IMR-90 (cell line): ENCODE results near the gene C1QL2. TPM values are rescaled to one million over a fixed set of nuclear protein-coding genes. Genes with fewer than 3 reads are reported as not detected.

Experiments used
- ATAC-seq: fragments of 200-7000 bp; cut with Tn5 transposase; 2 replicates; pipeline ENCODE4 v1.9.1; 2020; ENCODE audit warnings: low read depth, mild to moderate bottlenecking, moderate library complexity
- BruUV-seq: library from RNA; stranded (reverse); fragments of 400-500 nt; replicated peaks from 2 replicates; lab custom pipeline; 2021; lab: Mats Ljungman, UMichigan
- CTCF ChIA-PET: fragments of 300-600 bp; formaldehyde crosslinking; extraction: SDS; loops from one replicate; lab custom pipeline; 2021; ENCODE audit warnings: antibody characterized with exemption; lab: Yijun Ruan, JAX
- POLR2A ChIA-PET: fragments of 300-600 bp; sonication (Branson Sonifier 250); formaldehyde crosslinking; loops from one replicate; lab custom pipeline; 2022; ENCODE audit warnings: antibody characterized with exemption; ENCODE audit not compliant: unreplicated experiment; lab: Charles Lee
- DNase-seq: peaks from one replicate; pipeline ENCODE4 v3.0.0; 2013
- H2AFZ ChIP-seq: replicated peaks from 2 replicates; pipeline ENCODE3; 2013; ENCODE audit warnings: low read length, mild to moderate bottlenecking; ENCODE audit not compliant: poor library complexity
- H2AK5ac ChIP-seq: 2 replicates; pipeline ENCODE4 v1.6.1; 2013; ENCODE audit warnings: low read depth, low read length, inconsistent platforms
- H2AK9ac ChIP-seq: replicated peaks from 2 replicates; pipeline ENCODE3; 2013; ENCODE audit warnings: mild to moderate bottlenecking, low read depth, low read length, moderate library complexity; ENCODE audit not compliant: poor library complexity
- H2BK120ac ChIP-seq: 2 replicates; pipeline ENCODE4 v1.6.1; 2013; ENCODE audit warnings: low read depth, low read length, inconsistent platforms
- H2BK15ac ChIP-seq: 3 replicates; pipeline ENCODE4 v1.6.1; 2013; ENCODE audit warnings: low read depth, low read length, inconsistent platforms
- H2BK20ac ChIP-seq: 2 replicates; pipeline ENCODE4 v1.6.1; 2013; ENCODE audit warnings: low read depth, mild to moderate bottlenecking, inconsistent platforms, low read length, moderate library complexity
- H2BK5ac ChIP-seq: 2 replicates; pipeline ENCODE4 v1.6.1; 2013; ENCODE audit warnings: mild to moderate bottlenecking, low read depth, low read length, inconsistent platforms; ENCODE audit not compliant: poor library complexity, severe bottlenecking
- H3K14ac ChIP-seq: replicated peaks from 2 replicates; pipeline ENCODE4 v1.6.1; 2013; ENCODE audit warnings: low read depth, low read length, inconsistent platforms
- H3K18ac ChIP-seq: 2 replicates; pipeline ENCODE4 v1.6.1; 2013; ENCODE audit warnings: low read depth, low read length, control low read depth
- H3K23ac ChIP-seq: 2 replicates; pipeline ENCODE4 v1.6.1; 2013; ENCODE audit warnings: low read depth, low read length, inconsistent platforms
- H3K27ac ChIP-seq: 2 replicates; pipeline ENCODE4 v1.5.1; 2013; ENCODE audit warnings: mild to moderate bottlenecking, control low read depth, low read length; ENCODE audit not compliant: insufficient read depth
- H3K27me3 ChIP-seq: 2 replicates; pipeline ENCODE4 v1.6.1; 2013; ENCODE audit warnings: low read length; ENCODE audit not compliant: control insufficient read depth, insufficient read depth
- H3K36me3 ChIP-seq: 2 replicates; pipeline ENCODE4 v1.6.1; 2013; ENCODE audit warnings: low read length, mixed read lengths; ENCODE audit not compliant: control insufficient read depth, insufficient read depth
- H3K4ac ChIP-seq: 2 replicates; pipeline ENCODE4 v1.6.1; 2013; ENCODE audit warnings: low read depth, low read length, inconsistent platforms
- H3K4me1 ChIP-seq: 2 replicates; pipeline ENCODE4 v1.6.1; 2013; ENCODE audit warnings: low read length, mixed read lengths; ENCODE audit not compliant: control insufficient read depth, insufficient read depth
- H3K4me2 ChIP-seq: 2 replicates; pipeline ENCODE4 v1.6.1; 2013; ENCODE audit warnings: low read depth, mild to moderate bottlenecking, control low read depth, low read length, moderate library complexity
- H3K4me3 ChIP-seq: 2 replicates; pipeline ENCODE4 v1.5.1; 2013; ENCODE audit warnings: low read depth, mild to moderate bottlenecking, control low read depth, low read length, moderate library complexity; ENCODE audit not compliant: insufficient read depth
- H3K56ac ChIP-seq: 2 replicates; pipeline ENCODE4 v1.6.1; 2013; ENCODE audit warnings: low read length, inconsistent platforms; ENCODE audit not compliant: insufficient read depth; ENCODE audit errors: extremely low read depth
- H3K79me1 ChIP-seq, 2 experiments: 2 replicates each; pipeline ENCODE4 v1.6.1; 2013; ENCODE audit warnings: low read length in 2 of 2, inconsistent platforms in 1 of 2, low read depth in 1 of 2
- H3K9ac ChIP-seq: 2 replicates; pipeline ENCODE4 v1.6.1; 2013; ENCODE audit warnings: low read depth, low read length, control low read depth
- H3K9me1 ChIP-seq: 2 replicates; pipeline ENCODE4 v1.6.1; 2013; ENCODE audit warnings: low read length, inconsistent platforms; ENCODE audit not compliant: insufficient read depth
- H3K9me3 ChIP-seq: 2 replicates; pipeline ENCODE4 v1.6.1; 2013; ENCODE audit warnings: low read length; ENCODE audit not compliant: control insufficient read depth, insufficient read depth
- H4K20me1 ChIP-seq: 2 replicates; pipeline ENCODE4 v1.6.1; 2013; ENCODE audit warnings: low read length, inconsistent platforms; ENCODE audit not compliant: insufficient read depth
- H4K5ac ChIP-seq: 2 replicates; pipeline ENCODE4 v1.6.1; 2013; ENCODE audit warnings: mild to moderate bottlenecking, low read depth, low read length, control low read depth
- H4K8ac ChIP-seq, 2 experiments: 2 replicates each; pipeline ENCODE4 v1.6.1; 2013; ENCODE audit warnings: low read depth in 2 of 2, low read length in 2 of 2, control low read depth in 1 of 2, inconsistent platforms in 1 of 2
- H4K91ac ChIP-seq: 2 replicates; pipeline ENCODE4 v1.6.1; 2013; ENCODE audit warnings: low read depth, low read length, inconsistent platforms; ENCODE audit not compliant: insufficient read depth
- MAZ ChIP-seq: IDR thresholded peaks from 2 replicates; pipeline ENCODE4 v1.6.1; 2012; ENCODE audit warnings: low read depth, mild to moderate bottlenecking, low read length, improper control_type of control experiment, moderate library complexity, borderline replicate concordance
- whole genome bisulfite sequencing, 2 experiments: methylation state at CpG; one replicate each; pipeline versions ENCODE4 v1.1.5 to v1.1.7; 2013; ENCODE audit warnings: missing lambda C conversion rate in 2 of 2; ENCODE audit not compliant: insufficient read length in 1 of 2; ENCODE audit errors: extremely low coverage in 2 of 2; 5-methylcytosine and 5-hydroxymethylcytosine counted together
- dilution Hi-C: fragments of 300-500 bp; cut with HindIII; formaldehyde crosslinking; loops from one replicate; pipeline ENCODE4 v1.14.3; 2018; ENCODE audit warnings: low sequenced_read_pairs; ENCODE audit not compliant: unreplicated experiment
- in situ Hi-C: fragments of 300-500 bp; cut with MboI; formaldehyde crosslinking; loops from 3 replicates; pipeline ENCODE4 v1.14.3; 2019; ENCODE audit warnings: low sequenced_read_pairs, inconsistent platforms, mixed read lengths
- intact Hi-C: fragments of 100-400 bp; cut with micrococcal nuclease; formaldehyde crosslinking; loops from 2 replicates; pipeline ENCODE4 v1.10.0; 2022
- polyA plus RNA-seq, 3 experiments: library from polyadenylated mRNA; depleted of rRNA; stranded (reverse); fragments of >200 nt; gene quantifications; 2 replicates each; pipeline ENCODE4 v1.2.3, GENCODE V29; 2012; ENCODE audit warnings: low replicate concordance in 1 of 3
- total RNA-seq: library from RNA; depleted of rRNA; stranded (reverse); fragments of >200 nt; gene quantifications from 2 replicates; pipeline ENCODE4 v1.2.3, GENCODE V29; 2012

The C1QL2 gene
- total and polyA plus RNA-seq, 2 of the 4 experiments (the other 2 are of a cell fraction): not detected

- Histone ChIP-seq H3K9me1 (no peaks in the 10 kb centered on the region), H3K56ac (no peak overlapping the region), H2BK120ac (no peak overlapping the region), H2AK9ac (no peak overlapping the region), H2BK15ac (no peak overlapping the region), H3K4ac (no peak overlapping the region), H2BK5ac (no peak overlapping the region), H3K79me1 (no peaks in the 10 kb centered on the region), H3K9me3 (no peaks in the 10 kb centered on the region), H3K14ac (no peak overlapping the region), H4K8ac (no peak overlapping the region), H2AK5ac (no peak overlapping the region), H3K4me3 (no peak overlapping the region), H3K27ac (no peak overlapping the region), H3K18ac (no peak overlapping the region), H3K23ac (no peak overlapping the region), H4K91ac (no peak overlapping the region), H2BK20ac (no peak overlapping the region), H3K9ac (no peak overlapping the region), H2AFZ (no peak overlapping the region), H3K27me3 (peaks cover 8% of the 10 kb centered on the region; the same call in 1 of the 2 replicates), H3K4me2 (no peak overlapping the region), H4K5ac (no peak overlapping the region), H3K4me1 (no peaks in the 10 kb centered on the region), H4K20me1 (no peaks in the 10 kb centered on the region), H3K36me3 (no peaks in the 10 kb centered on the region)
- ATAC-seq (no peak), DNase-seq (no peak)
- 75% methylated on average over 4 of the region's 8 CpGs; no CpG with 5 or more reads in 1 of the 2 experiments for WGBS, 2 experiments
- ChIA-PET POLR2A (no interaction called here), CTCF (interaction anchor here (1.0 kb wide), 1 partner anchor 125 kb away, joined by 3 read pairs; no protein-coding TSS in a partner anchor)
- BruUV-seq: no TSS peak
- intact Hi-C loops: no loop called here
- in situ Hi-C loops: no loop called here
- dilution Hi-C loops: no loop called here
- TF ChIP-seq MAZ: no peak
Observed at GRCh38 chr2:119136872-119137271, 21.7 kb downstream of the C1QL2 start.
